GM06990 (cell line): Measurements from ENCODE around the gene ZC3H12A.

ENCODE experiments used
- DNase-seq: peaks from one replicate; pipeline ENCODE4 v3.0.0-alpha.2; 2011; ENCODE audit not compliant: insufficient read length; ENCODE audit errors: extremely low read depth
- H3K27me3 ChIP-seq: replicated peaks from 2 replicates; pipeline ENCODE4 v1.6.0; 2011; ENCODE audit warnings: low read length; ENCODE audit not compliant: control insufficient read depth, insufficient read depth
- H3K36me3 ChIP-seq: 2 replicates; pipeline ENCODE4 v1.5.1; 2011; ENCODE audit warnings: low read length; ENCODE audit not compliant: control insufficient read depth, insufficient read depth
- H3K4me3 ChIP-seq: replicated peaks from 2 replicates; pipeline ENCODE4 v1.5.1; 2011; ENCODE audit warnings: low read depth, mild to moderate bottlenecking, control low read depth, low read length
- CTCF ChIP-seq: IDR thresholded peaks from 2 replicates; pipeline ENCODE4 v1.5.1; 2011; ENCODE audit warnings: low read length, control low read depth, mild to moderate bottlenecking, inconsistent platforms; ENCODE audit not compliant: insufficient read depth, poor library complexity, severe bottlenecking

Gene ZC3H12A

GRCh38 chr1:37480581-37481288 is 6.4 kb downstream of the ZC3H12A start:
- no peak overlapping the region for H3K4me3 ChIP-seq
- H3K36me3 ChIP-seq, result peaks cover 64% of the 10 kb centered on the region
- no peaks in the 10 kb centered on the region for H3K27me3 ChIP-seq
- TF ChIP-seq CTCF, result no peak
- DNase-seq, result no peak

GRCh38 chr1:37481289-37482003 is 7.1 kb downstream of the ZC3H12A start:
- H3K27me3 ChIP-seq, result no peaks in the 10 kb centered on the region
- H3K4me3 ChIP-seq, result no peak overlapping the region
- no peak for TF ChIP-seq CTCF
- no peak for DNase-seq
- peaks cover 58% of the 10 kb centered on the region for H3K36me3 ChIP-seq

GRCh38 chr1:37482004-37482785 is 7.8 kb downstream of the ZC3H12A start:
- peaks cover 53% of the 10 kb centered on the region for H3K36me3 ChIP-seq
- DNase-seq, result no peak
- no peak for TF ChIP-seq CTCF
- no peaks in the 10 kb centered on the region for H3K27me3 ChIP-seq
- no peak overlapping the region for H3K4me3 ChIP-seq

GRCh38 chr1:37482796-37483744 is 8.7 kb downstream of the ZC3H12A start:
- DNase-seq, result no peak
- no peaks in the 10 kb centered on the region for H3K27me3 ChIP-seq
- no peak overlapping the region for H3K4me3 ChIP-seq
- no peak for TF ChIP-seq CTCF
- peaks cover 49% of the 10 kb centered on the region for H3K36me3 ChIP-seq

- no peaks in the 10 kb centered on the region for H3K27me3 ChIP-seq
- no peak for TF ChIP-seq CTCF
- DNase-seq, result no peak
- H3K4me3 ChIP-seq, result no peak overlapping the region
- peaks cover 42% of the 10 kb centered on the region for H3K36me3 ChIP-seq
Measured at GRCh38 chr1:37483785-37484184, 9.4 kb downstream of the ZC3H12A start.
